CD4-positive, alpha-beta T cell (primary cell): ENCODE data around the gene TMEM252. TPM values are rescaled to one million over a fixed set of nuclear protein-coding genes. Genes with fewer than 3 reads are reported as not detected.

Experiments
- ATAC-seq: fragments of 200-7000 bp; cut with Tn5 transposase; one replicate; pipeline ENCODE4 v1.10.0; 2022; ENCODE audit warnings: mild to moderate bottlenecking; ENCODE audit not compliant: poor library complexity
- CTCF ChIA-PET: fragments of 350-600 bp; sonication (Branson Sonifier 250); formaldehyde crosslinking; loops from one replicate; lab custom pipeline; 2021; ENCODE audit warnings: antibody characterized with exemption, inconsistent platforms; lab: Charles Lee
- POLR2A ChIA-PET: fragments of 350-600 bp; sonication (Branson Sonifier 250); formaldehyde crosslinking; loops from one replicate; lab custom pipeline; 2021; ENCODE audit warnings: antibody characterized with exemption, inconsistent platforms; lab: Charles Lee
- DNase-seq, 14 experiments: peaks; one replicate each; pipeline ENCODE4 v3.0.0-alpha.2; 2013 to 2020; ENCODE audit warnings: mixed read lengths in 2 of 14
- H3K27ac ChIP-seq, 2 donors: one replicate each; pipeline versions ENCODE4 v1.5.1 to v1.7.0; 2013; ENCODE audit warnings: low read length in 2 of 2, low read depth in 1 of 2, mild to moderate bottlenecking in 1 of 2
- H3K27me3 ChIP-seq, 2 experiments: 1 replicate in 1 of 2; 2 replicates in 1 of 2; pipeline versions ENCODE4 v1.6.1 to v1.7.0; 2013; ENCODE audit warnings: low read length in 2 of 2, control low read depth in 1 of 2, mild to moderate bottlenecking in 1 of 2, moderate library complexity in 1 of 2; ENCODE audit not compliant: insufficient read depth in 2 of 2, control insufficient read depth in 1 of 2
- H3K36me3 ChIP-seq: one replicate; pipeline ENCODE4 v1.6.1; 2013; ENCODE audit warnings: low read length, control low read depth; ENCODE audit not compliant: insufficient read depth
- H3K4me1 ChIP-seq: one replicate; pipeline ENCODE4 v1.6.1; 2013; ENCODE audit warnings: low read length, control low read depth; ENCODE audit not compliant: insufficient read depth
- H3K4me3 ChIP-seq: one replicate; pipeline ENCODE4 v1.5.1; 2013; ENCODE audit warnings: mild to moderate bottlenecking, low read length, moderate library complexity
- H3K9me3 ChIP-seq, 2 experiments: 1 replicate in 1 of 2; 2 replicates in 1 of 2; pipeline versions ENCODE4 v1.6.1 to v1.7.0; 2013; ENCODE audit warnings: low read length in 2 of 2, mild to moderate bottlenecking in 2 of 2, control low read depth in 1 of 2, moderate library complexity in 1 of 2; ENCODE audit not compliant: control insufficient read depth in 1 of 2, insufficient read depth in 1 of 2
- H3K27ac Mint-ChIP-seq: one replicate; pipeline ENCODE4 v1.8.0; 2020; ENCODE audit warnings: mixed read lengths
- H3K27me3 Mint-ChIP-seq: one replicate; pipeline ENCODE4 v1.8.0; 2021; ENCODE audit warnings: mixed read lengths
- H3K36me3 Mint-ChIP-seq: one replicate; pipeline ENCODE4 v1.8.0; 2021; ENCODE audit warnings: low read depth, mixed read lengths
- H3K4me1 Mint-ChIP-seq: one replicate; pipeline ENCODE4 v1.8.0; 2021; ENCODE audit warnings: low read depth, mixed read lengths
- H3K4me3 Mint-ChIP-seq: one replicate; pipeline ENCODE4 v1.8.0; 2020; ENCODE audit warnings: mild to moderate bottlenecking, mixed read lengths
- H3K9me3 Mint-ChIP-seq: one replicate; pipeline ENCODE4 v1.8.0; 2020; ENCODE audit warnings: mixed read lengths
- CTCF ChIP-seq: fragments of 200-600 bp; IDR thresholded peaks from one replicate; pipeline ENCODE4 v1.8.0; 2022; ENCODE audit warnings: antibody characterized with exemption, mild to moderate bottlenecking
- intact Hi-C, 2 experiments: fragments of 100-400 bp; cut with DNase I in 1 of 2; cut with micrococcal nuclease in 1 of 2; formaldehyde crosslinking; loops; one replicate each; pipeline versions ENCODE4 v1.15.1 to v1.9.0; 2023 to 2025; cut with DNase I, micrococcal nuclease
- total RNA-seq, 174 experiments: library from RNA in 2 of 174; stranded (reverse) in 2 of 174; gene quantifications; one replicate each; pipeline ENCODE4 v1.2.3 and lab custom pipeline; 2021 to 2026

The TMEM252 gene
- total RNA-seq, 2 experiments from 2014 or later = not detected

- Histone ChIP-seq H3K4me3 (no peak overlapping the region), H3K36me3 (no peaks in the 10 kb centered on the region), H3K9me3 (no peaks in the 10 kb centered on the region), H3K27ac (no peak overlapping the region), H3K27me3 (no peaks in the 10 kb centered on the region), H3K4me1 (no peaks in the 10 kb centered on the region)
- Mint-ChIP-seq H3K4me1 (no peaks in the 10 kb centered on the region), H3K36me3 (no peaks in the 10 kb centered on the region), H3K9me3 (no peaks in the 10 kb centered on the region), H3K4me3 (no peak overlapping the region), H3K27me3 (peaks cover 8% of the 10 kb centered on the region), H3K27ac (no peak overlapping the region)
- intact Hi-C loops = loop anchor here in 1 of 2 experiments (10.0 kb wide), 1 partner anchor 64 kb away; no protein-coding TSS in a partner anchor
- ATAC-seq (no peak), DNase-seq (no peak)
- ChIA-PET CTCF (interaction anchor here (1.5 kb wide), 1 partner anchor 28 kb away, joined by 3 read pairs; no protein-coding TSS in a partner anchor), POLR2A (no interaction called here)
- no peak for TF ChIP-seq CTCF
These were observed 32.1 kb downstream of the TMEM252 start for GRCh38 chr9:68508547-68508946.

GRCh38 chr9:68507806-68508145 lies 32.9 kb downstream of the TMEM252 start:
- Mint-ChIP-seq H3K4me1 (no peaks in the 10 kb centered on the region), H3K9me3 (no peaks in the 10 kb centered on the region), H3K4me3 (no peak overlapping the region), H3K36me3 (no peaks in the 10 kb centered on the region), H3K27ac (no peak overlapping the region), H3K27me3 (peaks cover 8% of the 10 kb centered on the region)
- Histone ChIP-seq H3K36me3 (no peaks in the 10 kb centered on the region), H3K4me3 (no peak overlapping the region), H3K27me3 (no peaks in the 10 kb centered on the region), H3K9me3 (no peaks in the 10 kb centered on the region), H3K4me1 (no peaks in the 10 kb centered on the region), H3K27ac (no peak overlapping the region)
- TF ChIP-seq CTCF = no peak
- CTCF ChIA-PET = interaction anchor here (1.5 kb wide), 1 partner anchor 29 kb away, joined by 3 read pairs; no protein-coding TSS in a partner anchor
- intact Hi-C loops = loop anchor here in 1 of 2 experiments (10.0 kb wide), 1 partner anchor 63 kb away; no protein-coding TSS in a partner anchor
- ATAC-seq = no peak
- DNase-seq = no peak
- POLR2A ChIA-PET = no interaction called here

- Histone ChIP-seq H3K4me1 (no peaks in the 10 kb centered on the region), H3K27me3 (no peaks in the 10 kb centered on the region), H3K9me3 (no peaks in the 10 kb centered on the region), H3K27ac (no peak overlapping the region), H3K36me3 (no peaks in the 10 kb centered on the region), H3K4me3 (no peak overlapping the region)
- Mint-ChIP-seq H3K36me3 (no peaks in the 10 kb centered on the region), H3K27me3 (peaks cover 8% of the 10 kb centered on the region), H3K4me1 (no peaks in the 10 kb centered on the region), H3K27ac (no peak overlapping the region), H3K9me3 (no peaks in the 10 kb centered on the region), H3K4me3 (no peak overlapping the region)
- CTCF ChIA-PET = no interaction called here
- intact Hi-C loops = loop anchor here in 1 of 2 experiments (10.0 kb wide), 1 partner anchor 62 kb away; no protein-coding TSS in a partner anchor
- POLR2A ChIA-PET = no interaction called here
- ATAC-seq (no peak), DNase-seq (peak in 1 of 14 experiments; percentile 11)
- no peak for TF ChIP-seq CTCF
These were observed 33.4 kb downstream of the TMEM252 start for GRCh38 chr9:68507130-68507805.
